CD4-positive, alpha-beta T cell treated with Interleukin-15 for 4 hours (primary cell): Measurements from ENCODE around the gene SMARCD1.
"Not testable (repeated sequence)": the region's sequence is repeated elsewhere in the genome, so short reads cannot be mapped to it uniquely, and the experiment has no call there.

Source experiments
- DNase-seq: peaks from one replicate; pipeline ENCODE4 v3.0.0-alpha.2; 2020; ENCODE audit warnings: low spot score

The SMARCD1 gene

GRCh38 chr12:50077099-50077498, 8.0 kb upstream of the SMARCD1 start:
- DNase-seq: no peak

GRCh38 chr12:50078281-50078680, 6.9 kb upstream of the SMARCD1 start:
- no peak for DNase-seq

- no peak for DNase-seq
These were observed 5.4 kb upstream of the SMARCD1 start for GRCh38 chr12:50079771-50080170.

GRCh38 chr12:50081096-50081808, 3.9 kb upstream of the SMARCD1 start:
- DNase-seq: no peak

DNA sequence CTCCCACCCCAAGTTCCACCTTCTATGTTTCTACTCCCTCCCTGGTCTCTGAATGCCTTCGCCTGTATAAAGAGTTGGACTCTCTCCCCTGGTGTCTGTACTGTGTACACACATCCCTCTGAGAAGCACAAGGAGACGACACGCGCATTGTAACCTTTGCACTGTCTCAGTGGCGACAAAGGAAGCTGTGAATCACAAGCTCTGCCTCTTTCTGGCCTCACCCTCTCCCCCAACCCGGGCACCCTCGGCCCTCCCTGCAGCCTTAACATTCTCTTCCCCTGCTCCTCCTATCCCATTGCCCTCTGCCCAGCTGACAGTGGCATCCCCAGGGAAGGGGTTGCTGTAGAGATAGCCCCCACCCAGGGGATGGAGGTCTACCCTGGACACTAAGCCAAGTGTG, 2.5 kb upstream of the SMARCD1 start:
- no peak for DNase-seq

- DNase-seq: no peak
These were observed 1.8 kb upstream of the SMARCD1 start for GRCh38 chr12:50083301-50083700.

DNA sequence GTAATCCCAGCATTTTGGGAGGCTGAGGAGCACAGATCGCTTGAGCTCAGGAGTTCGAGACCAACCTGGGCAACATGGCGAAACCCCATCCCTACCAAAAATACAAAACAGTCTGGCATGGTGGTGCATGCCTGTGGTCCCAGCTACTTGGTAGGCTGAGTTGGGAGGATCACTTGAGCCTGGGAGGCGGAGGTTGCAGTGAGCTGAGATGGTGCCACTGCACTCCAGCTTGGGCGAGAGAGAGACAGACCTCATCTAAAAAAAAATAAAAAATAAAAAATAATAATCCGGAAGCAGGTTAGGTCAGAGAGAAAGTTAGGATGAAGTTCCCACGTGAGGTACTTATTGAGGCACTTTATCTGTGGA, 750 bp upstream of the SMARCD1 start:
- not testable (repeated sequence) for DNase-seq

DNA sequence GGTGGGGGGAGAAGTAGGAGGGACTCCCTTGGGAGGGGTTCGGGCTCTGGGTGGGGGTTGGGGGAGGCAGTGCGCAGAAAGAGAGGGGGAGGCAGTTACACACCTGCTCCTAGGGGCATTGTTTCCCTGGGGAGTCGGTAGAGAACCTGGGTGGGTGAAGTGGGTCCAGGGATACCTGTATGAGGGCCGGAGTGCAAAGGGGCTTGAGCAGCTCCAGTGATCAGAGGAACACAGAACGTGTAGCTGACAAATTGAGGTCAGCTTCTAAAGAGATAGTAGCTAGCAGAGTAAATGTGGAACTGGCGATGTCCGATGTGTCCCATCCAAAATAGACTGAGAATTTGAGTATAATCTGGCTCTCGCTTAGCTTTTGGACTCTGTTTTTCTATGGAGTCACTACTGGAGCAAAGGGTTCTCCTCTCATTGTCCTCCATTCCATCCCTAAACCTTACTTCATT, 502 bp downstream of the SMARCD1 start:
- no peak for DNase-seq

DNA sequence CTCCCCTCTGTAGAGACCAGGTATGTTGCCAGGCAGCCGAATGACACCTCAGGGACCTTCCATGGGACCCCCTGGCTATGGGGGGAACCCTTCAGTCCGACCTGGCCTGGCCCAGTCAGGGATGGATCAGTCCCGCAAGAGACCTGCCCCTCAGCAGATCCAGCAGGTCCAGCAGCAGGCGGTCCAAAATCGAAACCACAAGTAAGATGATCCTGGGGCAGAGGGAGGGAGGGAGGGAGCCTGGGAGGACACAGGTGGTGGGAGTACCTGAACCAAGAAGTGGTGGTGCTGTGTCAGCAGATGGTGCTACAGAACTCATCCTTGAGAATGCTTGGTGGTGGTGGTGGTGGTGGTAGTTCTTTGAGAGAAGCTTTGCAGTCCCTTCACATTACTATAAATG, 1.0 kb downstream of the SMARCD1 start:
- DNase-seq: no peak

GRCh38 chr12:50087151-50087550, 2.0 kb downstream of the SMARCD1 start:
- no peak for DNase-seq

DNA sequence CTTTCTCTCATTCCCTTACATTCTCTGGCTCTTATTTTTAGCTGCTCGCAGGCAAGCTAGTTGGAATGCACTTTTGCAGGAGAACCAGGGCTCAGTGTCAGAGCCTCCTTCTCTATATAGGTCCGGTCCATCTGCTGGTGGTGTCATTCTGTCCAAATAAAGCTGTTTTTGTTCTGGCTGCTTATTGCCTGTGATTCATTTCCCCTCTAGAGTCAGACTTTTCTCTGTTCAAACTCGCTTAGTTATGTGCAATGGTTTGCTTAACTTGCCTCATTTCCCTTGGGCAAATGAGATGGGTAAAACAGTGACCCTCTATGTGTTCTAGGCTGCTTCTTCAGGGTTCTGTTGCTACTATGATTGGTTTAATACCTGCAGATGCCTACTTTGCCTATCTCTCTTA, 2.9 kb downstream of the SMARCD1 start:
- DNase-seq: no peak

GRCh38 chr12:50088577-50089335, 3.6 kb downstream of the SMARCD1 start:
- peak; percentile 75 for DNase-seq

GRCh38 chr12:50089730-50090129, 4.6 kb downstream of the SMARCD1 start:
- DNase-seq: no peak

- no peak for DNase-seq
These were observed 5.2 kb downstream of the SMARCD1 start for GRCh38 chr12:50090391-50090790.

- no peak for DNase-seq
These were observed 12.8 kb downstream of the SMARCD1 start for GRCh38 chr12:50097952-50098351.

DNA sequence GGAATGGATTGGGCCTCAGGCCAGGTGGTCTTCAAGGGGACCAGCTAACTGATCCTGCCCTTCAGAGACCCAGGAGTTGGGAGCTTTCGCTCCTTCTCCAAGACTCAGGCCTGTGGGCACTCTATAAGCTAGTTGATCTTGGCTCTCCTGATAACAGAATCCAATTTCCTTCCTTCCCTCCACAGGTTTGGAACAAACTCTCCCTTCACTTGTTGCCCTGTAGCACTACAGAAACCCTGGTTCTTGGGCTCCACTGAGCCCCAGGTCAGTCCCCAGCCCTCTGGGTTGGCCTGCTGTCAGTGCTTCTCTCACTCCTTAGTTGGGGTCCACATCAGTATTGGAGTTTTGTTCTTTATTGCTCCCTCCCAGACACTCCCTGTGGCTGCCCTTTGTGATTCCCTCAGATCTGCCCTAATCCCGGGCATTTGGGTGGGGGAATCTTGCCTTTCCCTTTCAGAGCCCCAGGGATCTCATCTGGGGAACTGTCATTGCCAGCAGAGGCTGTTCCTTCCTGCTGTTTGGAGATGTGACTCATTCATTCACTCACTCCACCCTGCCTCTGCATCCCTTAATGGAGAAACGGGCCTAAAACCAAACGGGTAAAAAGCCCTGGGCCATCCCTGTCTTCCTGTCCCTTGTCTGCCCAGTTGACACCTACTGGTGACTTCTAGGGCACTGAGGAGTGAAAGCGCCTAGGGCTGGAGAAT, 14.3 kb downstream of the SMARCD1 start:
- no peak for DNase-seq

DNA sequence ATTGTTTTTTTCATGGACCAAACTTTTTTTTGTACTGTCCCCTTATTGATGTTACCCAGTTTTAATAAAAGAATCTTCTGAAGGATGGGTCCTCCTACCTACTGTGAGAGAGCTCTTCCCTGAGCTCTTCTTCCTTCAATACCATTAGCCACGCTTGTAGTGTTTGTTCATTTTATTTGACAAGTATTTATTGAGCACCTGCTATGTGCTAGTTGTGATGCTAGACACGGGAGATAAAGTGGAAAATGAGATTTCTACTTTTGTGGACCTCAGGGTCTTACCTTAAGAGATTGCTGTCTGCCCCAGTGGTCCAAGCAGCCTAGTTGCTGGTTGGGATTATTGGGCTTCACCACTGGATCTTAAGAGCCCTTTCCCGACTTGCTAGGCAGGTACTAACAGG, 15.4 kb downstream of the SMARCD1 start:
- DNase-seq: no peak

DNA sequence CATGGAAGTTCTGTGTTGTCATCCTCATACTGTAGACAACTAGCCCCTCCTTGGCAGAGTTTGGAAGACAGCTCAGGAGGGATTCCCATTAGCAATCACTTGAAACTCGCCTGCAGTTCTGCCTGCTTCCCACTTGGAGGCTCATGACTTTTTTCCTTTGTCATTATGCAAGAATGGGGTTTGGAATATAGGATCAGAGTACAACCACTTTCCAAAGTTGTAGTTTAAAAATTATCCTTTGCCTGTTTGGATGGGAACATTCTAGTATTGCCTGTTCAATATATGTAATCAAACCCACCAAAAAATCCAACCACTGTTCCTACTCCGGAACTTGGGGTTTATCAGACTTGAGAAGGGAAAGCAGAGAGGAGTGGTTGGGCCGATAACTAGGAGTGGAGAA, 16.5 kb downstream of the SMARCD1 start:
- no peak for DNase-seq

DNA sequence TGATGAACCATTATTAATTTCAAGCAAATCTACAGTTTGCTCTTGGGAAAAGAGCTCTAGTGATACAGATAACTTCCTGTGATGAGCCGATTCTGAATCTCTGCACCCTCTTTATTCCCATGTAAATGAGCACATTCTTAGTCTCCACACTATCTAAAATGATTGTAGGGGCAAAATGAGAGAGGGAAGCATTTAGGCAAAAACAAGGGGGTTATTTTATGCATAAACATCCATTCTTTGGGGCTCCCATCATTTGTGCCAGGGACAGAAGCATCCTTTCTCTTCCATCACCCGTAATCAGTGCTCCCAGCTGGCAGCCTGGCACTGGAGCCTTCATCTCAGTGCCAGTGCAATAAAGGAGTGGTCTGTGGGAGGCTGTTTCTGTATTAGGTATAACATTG, 17.0 kb downstream of the SMARCD1 start:
- no peak for DNase-seq

DNA sequence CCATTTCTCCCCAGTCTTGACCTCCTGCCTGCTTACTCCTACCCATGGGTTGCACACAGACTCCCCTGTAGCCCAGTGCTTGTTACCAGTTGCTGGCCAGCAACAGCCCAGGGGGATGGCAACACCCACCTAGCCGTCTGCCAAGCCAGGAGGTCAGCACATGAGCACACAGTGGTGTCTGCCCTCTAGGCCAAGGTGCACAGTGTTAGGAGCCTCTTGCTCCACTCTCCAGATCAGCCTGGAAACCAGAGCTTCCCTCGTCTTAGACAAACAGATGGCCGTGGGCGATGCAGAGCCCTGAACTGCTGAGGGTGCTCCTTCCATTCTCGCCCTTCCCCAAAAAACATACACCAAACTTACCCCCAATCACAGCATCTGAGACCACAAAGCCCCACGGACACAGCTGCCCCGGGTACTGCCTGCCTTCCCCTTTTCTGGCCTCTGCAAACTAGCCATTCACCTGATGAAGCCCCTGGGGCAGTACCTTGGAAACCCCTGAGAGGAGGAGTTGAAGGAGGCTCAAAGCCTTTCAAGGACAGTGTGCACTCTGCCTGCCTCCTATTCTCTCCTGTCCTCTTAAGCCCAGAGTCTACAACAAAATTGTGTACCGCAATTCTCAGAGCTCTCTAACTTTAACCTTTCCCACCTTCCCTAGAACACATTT, 17.6 kb downstream of the SMARCD1 start:
- DNase-seq: no peak

GRCh38 chr12:50103351-50103750, 18.2 kb downstream of the SMARCD1 start:
- no peak for DNase-seq

DNA sequence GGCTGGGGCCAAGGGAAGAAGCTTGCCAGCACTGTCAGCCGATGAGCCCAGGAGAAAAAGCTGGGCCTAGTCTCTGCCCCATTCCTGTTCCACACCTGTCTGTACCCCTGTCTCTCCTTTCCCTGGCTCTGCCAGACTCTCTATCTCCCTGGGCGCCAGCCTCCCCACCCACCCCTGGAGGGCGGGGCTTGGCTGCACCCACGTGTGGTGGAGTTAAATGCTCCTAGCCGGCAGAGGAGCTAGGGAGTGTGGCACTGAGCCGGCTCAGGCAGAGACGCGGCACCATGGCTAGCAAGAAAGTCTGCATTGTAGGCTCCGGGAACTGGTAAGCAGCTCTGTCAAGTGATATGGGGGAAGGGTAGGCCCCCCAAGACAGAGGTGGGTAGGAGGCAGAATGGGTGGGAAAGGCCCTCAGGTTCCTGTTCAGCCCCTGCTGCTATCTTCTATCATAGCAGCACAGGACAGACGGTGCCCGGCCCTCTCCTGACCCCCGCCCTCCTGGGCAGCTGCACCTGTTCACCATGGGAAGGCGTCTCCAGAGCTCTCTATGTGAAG, 18.7 kb downstream of the SMARCD1 start, which contains the start of gene GPD1:
GPD1 (plus strand) TSS at position 242 of the 555 bp plus-strand sequence; CDS start at position 285, 43 bp downstream.
- DNase-seq: no peak
